Lung (tissue), 12 donors: ENCODE data around the gene ACTN4. TPM values are rescaled to one million over a fixed set of nuclear protein-coding genes. Genes with fewer than 3 reads are reported as not detected.

Experiments used
- ATAC-seq: fragments of 200-7000 bp; cut with Tn5 transposase; one replicate; pipeline ENCODE4 v1.9.1; 2020; ENCODE audit warnings: moderate number of reproducible peaks; ENCODE audit not compliant: insufficient read depth, low FRiP score
- DNase-seq, 3 donors: peaks; one replicate each; pipeline ENCODE4 v3.0.0-alpha.2; 2013 to 2017
- H3K27ac ChIP-seq, 2 donors: one replicate each; pipeline ENCODE4 v1.5.1; 2013; ENCODE audit warnings: mild to moderate bottlenecking in 2 of 2, moderate library complexity in 2 of 2, control low read depth in 1 of 2, inconsistent platforms in 1 of 2, low read depth in 1 of 2, low read length in 1 of 2
- H3K27me3 ChIP-seq, 3 donors: one replicate each; pipeline ENCODE4 v1.5.1; 2013; ENCODE audit warnings: low read length in 2 of 3; ENCODE audit not compliant: control insufficient read depth in 3 of 3, insufficient read depth in 3 of 3
- H3K36me3 ChIP-seq, 4 donors: one replicate each; pipeline ENCODE4 v1.5.1; 2013; ENCODE audit warnings: low read length in 4 of 4, mild to moderate bottlenecking in 1 of 4, moderate library complexity in 1 of 4; ENCODE audit not compliant: control insufficient read depth in 4 of 4, insufficient read depth in 4 of 4
- H3K4me1 ChIP-seq, 5 donors: one replicate each; pipeline ENCODE4 v1.5.1; 2013; ENCODE audit warnings: low read length in 5 of 5, mild to moderate bottlenecking in 2 of 5, moderate library complexity in 1 of 5; ENCODE audit not compliant: control insufficient read depth in 5 of 5, insufficient read depth in 5 of 5
- H3K4me3 ChIP-seq: one replicate; pipeline ENCODE4 v1.5.1; 2013; ENCODE audit warnings: mild to moderate bottlenecking, control low read depth, moderate library complexity
- H3K9ac ChIP-seq, 2 donors: one replicate each; pipeline ENCODE4 v1.5.1; 2013; ENCODE audit warnings: low read length in 2 of 2, control low read depth in 1 of 2; ENCODE audit not compliant: insufficient read depth in 1 of 2
- H3K9me3 ChIP-seq, 4 donors: one replicate each; pipeline ENCODE4 v1.5.1; 2013; ENCODE audit warnings: low read length in 3 of 4, mild to moderate bottlenecking in 1 of 4, moderate library complexity in 1 of 4; ENCODE audit not compliant: control insufficient read depth in 4 of 4, insufficient read depth in 3 of 4
- WGBS, 2 donors: extraction: QIAGEN DNeasy Blood & Tissue Kit; methylation state at CpG; one replicate each; pipeline ENCODE4 v1.1.7; 2013; 5-methylcytosine and 5-hydroxymethylcytosine counted together
- polyA plus RNA-seq, 2 donors: library from polyadenylated mRNA; stranded (reverse); fragments of 200-250 nt; gene quantifications; one replicate each; pipeline ENCODE4 v1.2.1, GENCODE V29; 2013
- total RNA-seq, 2 donors: library from RNA; depleted of rRNA in 1 of 2; stranded (reverse); fragments of >200 nt in 1 of 2; gene quantifications; one replicate each; pipeline ENCODE4 v1.2.1, GENCODE V29; 2014 to 2021
- TF ChIP-seq, protein P1 (sequence below): IDR thresholded peaks from 2 replicates; pipeline ENCODE4 v1.5.1; 2012; ENCODE audit warnings: mild to moderate bottlenecking; ENCODE audit errors: control extremely low read depth, extremely low read depth
- donor health status: control.
- donor health status: control.
- donor health status: Bipolar disorder and iron deficiency.
- donor health status: healthy.
- donor health status: DM: yes; HTN: yes; CAD: no.

Gene ACTN4
- total and polyA plus RNA-seq, 4 donors = 229 to 552 (median 367) TPM

DNA sequence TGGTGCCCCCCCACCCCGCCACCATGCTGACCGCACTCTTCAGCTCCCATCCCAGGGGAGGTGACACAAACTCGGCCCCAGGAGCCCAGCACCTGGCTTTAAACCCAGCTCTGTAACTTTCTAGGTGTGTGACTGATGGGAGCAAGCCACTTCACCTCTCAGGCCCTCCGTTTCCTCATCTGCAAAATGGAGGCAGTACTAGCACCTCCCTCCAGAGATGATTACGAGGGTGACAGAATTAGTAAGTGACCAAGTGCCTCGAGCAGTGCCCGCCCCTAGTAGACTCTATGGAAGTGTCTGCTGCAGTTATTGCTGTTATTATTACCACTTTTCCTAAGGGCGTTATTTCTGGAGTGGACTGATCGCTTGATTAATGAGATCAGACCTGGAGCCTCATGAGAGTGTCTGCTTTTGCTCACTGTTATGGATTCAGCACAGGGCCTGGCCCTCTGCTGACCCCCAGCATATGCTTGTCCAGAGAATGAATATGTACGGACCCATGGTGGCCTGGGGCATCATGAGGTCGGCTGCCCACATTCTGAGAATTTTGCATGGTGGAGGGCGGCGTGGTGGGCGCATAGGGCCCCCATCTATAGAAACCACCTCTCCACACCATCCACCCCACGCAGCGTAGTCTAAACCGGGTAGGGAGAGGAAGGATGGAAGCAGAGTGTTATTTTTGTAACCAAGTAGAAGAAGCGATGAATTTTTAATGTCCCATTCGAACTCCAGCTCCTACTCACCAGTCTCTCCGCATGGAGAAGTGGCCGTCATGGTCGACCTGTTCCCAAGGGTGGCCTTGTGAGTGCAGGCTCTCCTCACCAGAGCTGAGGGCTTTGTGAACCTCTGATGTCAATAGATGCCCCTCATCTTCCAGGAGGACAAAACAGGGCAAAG lies 48.6 kb downstream of the ACTN4 start:
- peaks cover 0 to 23% (median 7%) of the 10 kb centered on the region in 4 donors for H3K36me3 ChIP-seq
- no peak overlapping the region for H3K9ac ChIP-seq
- DNase-seq = no peak
- no peaks in the 10 kb centered on the region for H3K27me3 ChIP-seq
- ATAC-seq = no peak
- H3K27ac ChIP-seq = peak overlapping the region; percentile 50 to 69
- WGBS, 2 donors = 87 to 92% methylated on average over 22 of the region's 22 CpGs
- H3K4me3 ChIP-seq = no peak overlapping the region
- peaks cover 4 to 68% (median 21%) of the 10 kb centered on the region in 5 donors for H3K4me1 ChIP-seq
- no peaks in the 10 kb centered on the region for H3K9me3 ChIP-seq
- TF ChIP-seq, protein P1, sequence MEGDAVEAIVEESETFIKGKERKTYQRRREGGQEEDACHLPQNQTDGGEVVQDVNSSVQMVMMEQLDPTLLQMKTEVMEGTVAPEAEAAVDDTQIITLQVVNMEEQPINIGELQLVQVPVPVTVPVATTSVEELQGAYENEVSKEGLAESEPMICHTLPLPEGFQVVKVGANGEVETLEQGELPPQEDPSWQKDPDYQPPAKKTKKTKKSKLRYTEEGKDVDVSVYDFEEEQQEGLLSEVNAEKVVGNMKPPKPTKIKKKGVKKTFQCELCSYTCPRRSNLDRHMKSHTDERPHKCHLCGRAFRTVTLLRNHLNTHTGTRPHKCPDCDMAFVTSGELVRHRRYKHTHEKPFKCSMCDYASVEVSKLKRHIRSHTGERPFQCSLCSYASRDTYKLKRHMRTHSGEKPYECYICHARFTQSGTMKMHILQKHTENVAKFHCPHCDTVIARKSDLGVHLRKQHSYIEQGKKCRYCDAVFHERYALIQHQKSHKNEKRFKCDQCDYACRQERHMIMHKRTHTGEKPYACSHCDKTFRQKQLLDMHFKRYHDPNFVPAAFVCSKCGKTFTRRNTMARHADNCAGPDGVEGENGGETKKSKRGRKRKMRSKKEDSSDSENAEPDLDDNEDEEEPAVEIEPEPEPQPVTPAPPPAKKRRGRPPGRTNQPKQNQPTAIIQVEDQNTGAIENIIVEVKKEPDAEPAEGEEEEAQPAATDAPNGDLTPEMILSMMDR = no peak

DNA sequence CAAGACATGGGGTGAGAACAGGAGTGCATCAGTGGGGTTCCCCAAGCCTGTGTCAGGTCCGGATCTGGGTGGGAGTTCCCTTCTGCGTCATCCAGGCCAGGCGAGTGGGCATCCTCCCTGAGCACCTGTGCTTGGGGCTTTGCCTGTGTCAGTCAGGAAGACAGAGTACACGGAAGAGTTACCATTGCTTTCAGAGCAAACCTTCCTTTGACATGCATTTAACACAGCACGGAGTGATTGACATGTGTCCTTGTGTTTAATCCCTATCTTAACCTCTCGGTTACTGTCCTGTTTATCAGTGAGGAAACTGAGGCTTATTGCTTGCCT lies 49.2 kb downstream of the ACTN4 start:
- TF ChIP-seq, protein P1 = no peak
- H3K4me3 ChIP-seq = no peak overlapping the region
- peaks cover 4 to 29% (median 12%) of the 10 kb centered on the region in 4 donors for H3K36me3 ChIP-seq
- WGBS, 2 donors = 90 to 91% methylated on average over 6 of the region's 6 CpGs
- no peak for DNase-seq
- H3K4me1 ChIP-seq = peaks cover 9 to 65% (median 25%) of the 10 kb centered on the region in 5 donors
- H3K27ac ChIP-seq = peak overlapping the region in 1 of 2 donors; percentile 49
- H3K9ac ChIP-seq = no peak overlapping the region
- H3K9me3 ChIP-seq = no peaks in the 10 kb centered on the region
- no peaks in the 10 kb centered on the region for H3K27me3 ChIP-seq
- no peak for ATAC-seq

DNA sequence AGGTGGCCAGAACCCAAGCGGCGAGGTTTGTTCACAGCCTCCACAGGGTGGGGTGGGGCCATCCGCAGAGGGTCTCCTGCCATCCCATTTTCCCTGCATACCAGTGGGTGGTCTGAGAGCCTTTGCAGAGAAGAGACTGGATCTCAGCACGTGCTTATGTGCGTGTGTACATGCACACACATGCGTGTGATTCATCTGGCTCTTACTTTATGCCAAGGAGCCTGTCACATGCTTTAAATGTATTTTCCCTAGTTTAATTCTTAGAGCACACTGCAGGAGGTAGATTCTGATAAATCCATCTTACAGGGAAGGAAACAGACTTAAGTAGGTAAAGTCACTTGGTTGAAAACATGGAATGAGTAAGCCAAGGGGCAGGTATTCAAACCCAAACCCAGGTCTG lies 49.7 kb downstream of the ACTN4 start:
- H3K27ac ChIP-seq = peak overlapping the region in 1 of 2 donors; percentile 62
- 94 to 97% methylated on average over 6 of the region's 6 CpGs for WGBS, 2 donors
- H3K36me3 ChIP-seq = peaks cover 4 to 33% (median 13%) of the 10 kb centered on the region in 4 donors
- no peak overlapping the region for H3K4me3 ChIP-seq
- DNase-seq (no peak), ATAC-seq (no peak)
- H3K4me1 ChIP-seq = peaks cover 11 to 61% (median 30%) of the 10 kb centered on the region in 5 donors
- no peaks in the 10 kb centered on the region for H3K9me3 ChIP-seq
- no peak overlapping the region for H3K9ac ChIP-seq
- TF ChIP-seq, protein P1 = no peak
- H3K27me3 ChIP-seq = no peaks in the 10 kb centered on the region
